Astrocyte (in vitro differentiated cells and primary cell): Measurements from ENCODE around the gene NDUFV3.

ENCODE experiments used
- CTCF ChIP-seq: IDR thresholded peaks from 2 replicates; pipeline ENCODE4 v1.5.1; 2011; ENCODE audit warnings: low read depth, mild to moderate bottlenecking, inconsistent platforms, low read length, moderate library complexity; ENCODE audit not compliant: insufficient read depth
- EZH2 ChIP-seq: IDR thresholded peaks from 2 replicates; pipeline ENCODE4 v1.6.1; 2012; ENCODE audit warnings: mild to moderate bottlenecking, low read length, inconsistent platforms; ENCODE audit not compliant: insufficient read depth

GRCh38 chr21:42845296-42845965 lies 47.7 kb upstream of the NDUFV3 start:
- TF ChIP-seq CTCF (no peak), EZH2 (no peak)
